Ishikawa (cell line): ENCODE results near the gene MYLK.

Experiments
- CEBPB ChIP-seq: IDR thresholded peaks from 2 replicates; pipeline ENCODE4 v1.6.1; 2012
- CREB1 ChIP-seq: IDR thresholded peaks from 2 replicates; pipeline ENCODE4 v1.6.1; 2012; ENCODE audit warnings: low read depth
- EGR1 ChIP-seq: IDR thresholded peaks from 2 replicates; pipeline ENCODE4 v1.6.1; 2012
- EP300 ChIP-seq: IDR thresholded peaks from 2 replicates; pipeline ENCODE4 v1.6.1; 2012; ENCODE audit warnings: borderline replicate concordance
- FOXM1 ChIP-seq: IDR thresholded peaks from 2 replicates; pipeline ENCODE4 v1.6.1; 2012; ENCODE audit warnings: low read depth, borderline replicate concordance
- NFIC ChIP-seq: IDR thresholded peaks from 2 replicates; pipeline ENCODE4 v1.6.1; 2012
- RAD21 ChIP-seq: IDR thresholded peaks from 2 replicates; pipeline ENCODE4 v1.6.1; 2012; ENCODE audit warnings: low read depth
- REST ChIP-seq: IDR thresholded peaks from 2 replicates; pipeline ENCODE4 v1.6.1; 2012; ENCODE audit warnings: low read depth, mild to moderate bottlenecking
- TAF1 ChIP-seq: IDR thresholded peaks from 2 replicates; pipeline ENCODE4 v1.6.1; 2012; ENCODE audit warnings: low read depth, mild to moderate bottlenecking
- YY1 ChIP-seq: IDR thresholded peaks from 2 replicates; pipeline ENCODE4 v1.6.1; 2012; ENCODE audit warnings: low read depth

- no peak for TF ChIP-seq REST
- TF ChIP-seq CREB1: no peak
- TF ChIP-seq EP300: no peak
- no peak for TF ChIP-seq YY1
- no peak for TF ChIP-seq TAF1
- TF ChIP-seq FOXM1: no peak
- TF ChIP-seq EGR1: no peak
- TF ChIP-seq NFIC: no peak
- no peak for TF ChIP-seq CEBPB
- no peak for TF ChIP-seq RAD21
Observed at GRCh38 chr3:123698813-123699212, 185.3 kb downstream of the MYLK start.
